K562 (cell line): ENCODE results near the gene PRAME. TPM values are rescaled to one million over a fixed set of nuclear protein-coding genes. Genes with fewer than 3 reads are reported as not detected.
A peak's percentile ranks its signal among the peaks of the same experiment; 100 is the strongest.

Source experiments
- CREB1 ChIP-seq, 2 experiments: sonication (generic) in 1 of 2; formaldehyde crosslinking in 1 of 2; IDR thresholded peaks; 2 replicates each; pipeline versions ENCODE4 v1.6.1 to v1.8.0; 2012 to 2022; ENCODE audit warnings: inconsistent platforms in 1 of 2, mild to moderate bottlenecking in 1 of 2, missing genetic modification reagents in 1 of 2, moderate library complexity in 1 of 2
- E4F1 ChIP-seq: fragments of 250-450 bp; sonication (Bioruptor Pico); IDR thresholded peaks from 2 replicates; pipeline ENCODE4 v1.5.0; 2021; ENCODE audit warnings: mild to moderate bottlenecking, borderline replicate concordance
- EZH2 ChIP-seq: IDR thresholded peaks from 2 replicates; pipeline ENCODE4 v1.6.1; 2012; ENCODE audit warnings: low read depth, mild to moderate bottlenecking, inconsistent platforms, low read length, borderline replicate concordance
- HMGXB4 ChIP-seq: sonication (generic); formaldehyde crosslinking; IDR thresholded peaks from 2 replicates; pipeline ENCODE4 v1.8.1; 2023; ENCODE audit warnings: mild to moderate bottlenecking, missing genetic modification reagents
- MYBL2 ChIP-seq, 2 experiments: fragments of 450-650 bp in 1 of 2; sonication (generic) in 1 of 2; formaldehyde crosslinking in 1 of 2; IDR thresholded peaks; 2 replicates each; pipeline versions ENCODE4 v1.6.1 to v1.8.1; 2017 to 2022; ENCODE audit warnings: borderline replicate concordance in 1 of 2, inconsistent platforms in 1 of 2, low read depth in 1 of 2, mild to moderate bottlenecking in 1 of 2, missing genetic modification reagents in 1 of 2, moderate library complexity in 1 of 2
- RAD21 ChIP-seq, 2 experiments: fragments of 250-450 bp in 1 of 2; fragments of 450-650 bp in 1 of 2; sonication (Bioruptor Pico) in 1 of 2; formaldehyde crosslinking in 1 of 2; IDR thresholded peaks in 1 of 2; conservative IDR thresholded peaks in 1 of 2; 2 replicates each; pipeline versions ENCODE4 v1.4.0 to v1.8.0; 2020 to 2022; ENCODE audit warnings: mild to moderate bottlenecking in 2 of 2, moderate library complexity in 1 of 2
- RBM34 ChIP-seq: fragments of 200-400 bp; formaldehyde crosslinking; IDR thresholded peaks from 2 replicates; pipeline ENCODE4 v1.6.1; 2018; ENCODE audit warnings: low read length, borderline replicate concordance; ENCODE audit not compliant: insufficient read depth
- SMARCA4 ChIP-seq: fragments of 450-650 bp; IDR thresholded peaks from 2 replicates; pipeline ENCODE4 v1.6.1; 2016
- TFE3 ChIP-seq: fragments of 450-650 bp; formaldehyde crosslinking; IDR thresholded peaks from 2 replicates; pipeline ENCODE4 v1.4.0; 2020; ENCODE audit warnings: mild to moderate bottlenecking, mixed read lengths
- ZBTB43 ChIP-seq: sonication (generic); formaldehyde crosslinking; IDR thresholded peaks from 2 replicates; pipeline ENCODE4 v1.8.0; 2023; ENCODE audit warnings: mild to moderate bottlenecking, missing genetic modification reagents
- ZBTB49 ChIP-seq: sonication (generic); formaldehyde crosslinking; IDR thresholded peaks from 2 replicates; pipeline ENCODE4 v1.8.0; 2022; ENCODE audit warnings: missing genetic modification reagents, mild to moderate bottlenecking, borderline replicate concordance
- ZFP36 ChIP-seq: fragments of 150-350 bp; IDR thresholded peaks from 2 replicates; pipeline ENCODE4 v1.6.1; 2018; ENCODE audit warnings: low read length, low read depth; ENCODE audit not compliant: partially characterized antibody
- ZNF316 ChIP-seq: fragments of 450-650 bp; IDR thresholded peaks from 2 replicates; pipeline ENCODE4 v1.6.1; 2016
- ZNF584 ChIP-seq: fragments of 200-800 bp; sonication (Bioruptor generic); IDR thresholded peaks from 2 replicates; pipeline ENCODE4 v1.6.1; 2016; ENCODE audit warnings: low read depth, mild to moderate bottlenecking, missing genetic modification characterization, missing compliant biosample characterization
- polyA plus RNA-seq, 8 experiments: library from polyadenylated mRNA; depleted of rRNA in 4 of 8; stranded (reverse) in 5 of 8; unstranded in 3 of 8; fragments of >200 nt; fragmentation: Nextera tagmentation in 2 of 8; fragmentation: Illumina TruSeq in 1 of 8; extraction: Ambion mirVana in 2 of 8; extraction: Trizol in 1 of 8; gene quantifications; 2 replicates each; pipeline versions ENCODE4 v1.2.1 to v1.2.3, GENCODE V29; 2011 to 2014; ENCODE audit warnings: inconsistent platforms in 1 of 8, missing spikeins in 1 of 8
- total RNA-seq, 7 experiments: library from RNA; depleted of rRNA in 6 of 7; stranded (reverse); fragments of >200 nt in 6 of 7; fragmentation: Illumina TruSeq in 2 of 7; extraction: Trizol in 2 of 7; gene quantifications; 2 replicates each; pipeline versions ENCODE4 v1.2.1 to v1.2.3, GENCODE V29; 2011 to 2021; ENCODE audit warnings: low replicate concordance in 1 of 7

PRAME gene
- total and polyA plus RNA-seq, 9 of the 15 experiments (the other 6 are each of a cell fraction or from before 2014, with no cell fraction given) = 662 to 2,141 (median 1,142) TPM

- TF ChIP-seq RAD21 (CRISPR knock-in tag; conservative IDR thresholded peaks at IDR 0.05 in 1 of 2, IDR thresholded peaks at IDR 0.05 in 1 of 2) (no peak), EZH2 (no peak), ZBTB43 (CRISPR knock-in tag) (peak; percentile 88; the same call in 1 of the 2 replicates), E4F1 (CRISPR knock-in tag) (no peak), ZFP36 (no peak), TFE3 (no peak), ZBTB49 (CRISPR knock-in tag) (peak; percentile 96), HMGXB4 (CRISPR knock-in tag) (peak; percentile 100), SMARCA4 (no peak), ZNF316 (no peak), CREB1 (IDR thresholded peaks at IDR 0.05) (no peak), CREB1 (CRISPR knock-in tag; IDR thresholded peaks at IDR 0.05) (peak; percentile 94), MYBL2 (IDR thresholded peaks at IDR 0.05; ENCODE audit: low read depth) (no peak), MYBL2 (CRISPR knock-in tag; IDR thresholded peaks at IDR 0.05; ENCODE audit: borderline replicate concordance) (no peak), ZNF584 (no peak), RBM34 (no peak)
Measured at GRCh38 chr22:22508274-22509176, 50.5 kb downstream of the PRAME start, which contains the start of gene ZNF280B (continued).
